Heart left ventricle (tissue), 16 donors: ENCODE measurements around the gene ARID2. TPM values are rescaled to one million over a fixed set of nuclear protein-coding genes. Genes with fewer than 3 reads are reported as not detected.

Experiments used
- ATAC-seq, 4 donors: fragments of 200-7000 bp; cut with Tn5 transposase; one replicate each; pipeline ENCODE4 v1.9.1; 2020 to 2022; ENCODE audit warnings: moderate library complexity in 4 of 4, mild to moderate bottlenecking in 3 of 4, moderate number of reproducible peaks in 1 of 4
- DNase-seq, 5 donors: peaks; one replicate each; pipeline ENCODE4 v3.0.0-alpha.2; 2020
- H3K27ac ChIP-seq, 12 donors: fragments of 200-600 bp; sonication (generic) in 4 of 12; one replicate each; pipeline versions ENCODE4 v1.5.0 to v1.8.0; 2016 to 2022; ENCODE audit warnings: mild to moderate bottlenecking in 2 of 12
- H3K27me3 ChIP-seq, 9 donors: fragments of 200-600 bp; sonication (generic) in 2 of 9; one replicate each; pipeline versions ENCODE4 v1.5.1 to v1.8.0; 2016 to 2022; ENCODE audit warnings: mild to moderate bottlenecking in 3 of 9
- H3K36me3 ChIP-seq, 9 donors: fragments of 200-600 bp; sonication (generic) in 2 of 9; one replicate each; pipeline versions ENCODE4 v1.5.0 to v1.8.0; 2018 to 2022; ENCODE audit warnings: mild to moderate bottlenecking in 2 of 9
- H3K4me1 ChIP-seq, 12 donors: fragments of 200-600 bp; sonication (generic) in 4 of 12; one replicate each; pipeline versions ENCODE4 v1.5.0 to v1.8.0; 2016 to 2022; ENCODE audit warnings: mild to moderate bottlenecking in 3 of 12
- H3K4me3 ChIP-seq, 12 donors: fragments of 200-600 bp; sonication (generic) in 4 of 12; one replicate each; pipeline versions ENCODE4 v1.5.0 to v1.8.0; 2017 to 2022; ENCODE audit warnings: mild to moderate bottlenecking in 9 of 12, moderate library complexity in 4 of 12
- H3K9me3 ChIP-seq, 12 donors: fragments of 200-600 bp; sonication (generic) in 4 of 12; one replicate each; pipeline versions ENCODE4 v1.5.0 to v1.8.0; 2016 to 2022; ENCODE audit warnings: mild to moderate bottlenecking in 1 of 12
- POLR2A ChIP-seq, 2 donors: fragments of 450-650 bp; IDR thresholded peaks; one replicate each; pipeline ENCODE4 v1.6.1; 2017; ENCODE audit warnings: antibody characterized with exemption in 2 of 2, mild to moderate bottlenecking in 2 of 2, moderate library complexity in 2 of 2
- WGBS, 4 donors: extraction: QIAGEN DNeasy Blood & Tissue Kit in 2 of 4; methylation state at CpG; one replicate each; pipeline versions ENCODE4 v1.1.5 to v1.1.7; 2013 to 2018; 5-methylcytosine and 5-hydroxymethylcytosine counted together
- intact Hi-C, 10 donors: fragments of 100-400 bp; cut with DNase I; formaldehyde crosslinking; loops; one replicate each; pipeline versions ENCODE4 v1.11.1 to v1.14.2; 2022
- polyA plus RNA-seq, 2 donors: library from polyadenylated mRNA; stranded (reverse); fragments of 200-250 nt; gene quantifications; one replicate each; pipeline ENCODE4 v1.2.3, GENCODE V29; 2013
- total RNA-seq, 9 donors: library from RNA; depleted of rRNA in 2 of 9; stranded (reverse); fragments of >200 nt in 2 of 9; fragmentation: NEBNext Ultra II Directional in 3 of 9; extraction: Animal tissue kit (Norgen Biotek cat#: 25700) in 3 of 9; gene quantifications; one replicate each; pipeline versions ENCODE4 v1.1.0 to v1.2.4, GENCODE V29; 2016 to 2023
- TF ChIP-seq, protein P1 (sequence below), 12 donors: fragments of 200-600 bp; sonication (generic) in 4 of 12; IDR thresholded peaks; one replicate each; pipeline versions ENCODE4 v1.5.0 to v1.8.0; 2018 to 2022; ENCODE audit warnings: antibody characterized with exemption in 12 of 12, mild to moderate bottlenecking in 5 of 12
- donor health status: ischemic (EF 13 %, LVEDD 7.1; RV severe dilation, severe dysfunction).
- donor health status: healthy with polysubstance abuse.
- donor health status: DM: no; HTN: yes; CAD: no.
- donor health status: DM: no; HTN: no; CAD: no.
- donor health status: ischemic (EF 25% LVEDD 6.9; RV normal size, moderate dysfunction).
- donor health status: ischemic (EF 25% LVEDD 5.7; RV mildly dilated, moderate dysfunction).
- donor health status: healthy.
- donor health status: DM: yes; HTN: yes; CAD: no.
- donor health status: ischemic (EF 35%, LVEDD 5.7; RV mildly dilated, moderate dysfunction).
- donor health status: nonischemic (EF 11% LVEDD 7.7; RV severe dilation, severe dysfunction).
- donor health status: DM: yes; HTN: yes; CAD: no.
- donor health status: PGD.
- donor health status: ischemic (EF 29% LVEDD 5.4; RV normal size, mild dysfunction).
- donor health status: nonischemic (EF 23%, LVEDD 6.1; RV moderate dilation, normal function).

The ARID2 gene
- total and polyA plus RNA-seq, 11 donors, result 5.6 to 22.6 (median 18.4) TPM

GRCh38 chr12:45695035-45695434 is 34.5 kb upstream of the ARID2 start:
- intact Hi-C loops, result no loop called here

GRCh38 chr12:45695606-45696005 is 33.9 kb upstream of the ARID2 start:
- intact Hi-C loops, result no loop called here
- no peak for ATAC-seq

More at GRCh38 chr12:45695035-45695434, 34.5 kb upstream of the ARID2 start:
- no peak overlapping the region for H3K4me3 ChIP-seq
- no peaks in the 10 kb centered on the region for H3K36me3 ChIP-seq
- no peak for DNase-seq
- 70 to 89% (median 81%) methylated on average over 2 of the region's 2 CpGs for WGBS, 4 donors
- no peak overlapping the region for H3K27ac ChIP-seq
- H3K9me3 ChIP-seq, result peaks cover 0 to 12% (median 0%) of the 10 kb centered on the region in 12 donors
- TF ChIP-seq POLR2A (IDR thresholded peaks at IDR 0.05), result no peak
- TF ChIP-seq, protein P1, sequence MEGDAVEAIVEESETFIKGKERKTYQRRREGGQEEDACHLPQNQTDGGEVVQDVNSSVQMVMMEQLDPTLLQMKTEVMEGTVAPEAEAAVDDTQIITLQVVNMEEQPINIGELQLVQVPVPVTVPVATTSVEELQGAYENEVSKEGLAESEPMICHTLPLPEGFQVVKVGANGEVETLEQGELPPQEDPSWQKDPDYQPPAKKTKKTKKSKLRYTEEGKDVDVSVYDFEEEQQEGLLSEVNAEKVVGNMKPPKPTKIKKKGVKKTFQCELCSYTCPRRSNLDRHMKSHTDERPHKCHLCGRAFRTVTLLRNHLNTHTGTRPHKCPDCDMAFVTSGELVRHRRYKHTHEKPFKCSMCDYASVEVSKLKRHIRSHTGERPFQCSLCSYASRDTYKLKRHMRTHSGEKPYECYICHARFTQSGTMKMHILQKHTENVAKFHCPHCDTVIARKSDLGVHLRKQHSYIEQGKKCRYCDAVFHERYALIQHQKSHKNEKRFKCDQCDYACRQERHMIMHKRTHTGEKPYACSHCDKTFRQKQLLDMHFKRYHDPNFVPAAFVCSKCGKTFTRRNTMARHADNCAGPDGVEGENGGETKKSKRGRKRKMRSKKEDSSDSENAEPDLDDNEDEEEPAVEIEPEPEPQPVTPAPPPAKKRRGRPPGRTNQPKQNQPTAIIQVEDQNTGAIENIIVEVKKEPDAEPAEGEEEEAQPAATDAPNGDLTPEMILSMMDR (IDR thresholded peaks at IDR 0.05), result no peak
- no peaks in the 10 kb centered on the region for H3K27me3 ChIP-seq
- H3K4me1 ChIP-seq, result peaks cover 0 to 10% (median 0%) of the 10 kb centered on the region in 12 donors
- no peak for ATAC-seq

DNA sequence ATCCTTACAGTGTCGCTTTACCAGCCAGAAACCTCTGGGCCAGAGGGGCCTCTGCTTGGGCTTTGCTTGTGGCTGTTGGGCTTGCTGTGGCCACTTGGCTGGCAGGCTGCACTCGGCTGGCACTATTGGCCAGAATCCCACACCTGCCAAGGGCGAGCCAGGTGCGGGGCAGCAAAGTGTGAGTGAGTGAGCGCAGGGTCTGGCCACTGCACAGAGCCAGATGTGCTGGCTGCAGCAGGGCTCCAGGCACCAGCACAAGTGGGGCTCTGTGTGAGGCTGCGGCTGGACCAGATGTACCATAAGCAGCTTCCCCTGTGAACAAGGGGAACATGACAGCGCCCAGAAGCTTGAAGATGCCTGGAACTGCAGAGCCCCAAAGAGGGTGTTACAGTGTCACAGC is 33.5 kb upstream of the ARID2 start:
- 94 to 98% (median 96%) methylated on average over 7 of the region's 7 CpGs for WGBS, 4 donors
- peak in 1 of 5 donors; percentile 56 for DNase-seq
- TF ChIP-seq POLR2A (IDR thresholded peaks at IDR 0.05), result no peak
- TF ChIP-seq, protein P1 (IDR thresholded peaks at IDR 0.05), result no peak

More at GRCh38 chr12:45695606-45696005, 33.9 kb upstream of the ARID2 start:
- no peak for TF ChIP-seq POLR2A (IDR thresholded peaks at IDR 0.05)
- TF ChIP-seq, protein P1 (IDR thresholded peaks at IDR 0.05), result no peak
- Histone ChIP-seq H3K4me3 (no peak overlapping the region), H3K27ac (no peak overlapping the region), H3K27me3 (no peaks in the 10 kb centered on the region), H3K4me1 (peaks cover 0 to 10% (median 0%) of the 10 kb centered on the region in 12 donors), H3K36me3 (no peaks in the 10 kb centered on the region), H3K9me3 (peaks cover 0 to 13% (median 0%) of the 10 kb centered on the region in 12 donors)
- no peak for DNase-seq

GRCh38 chr12:45697371-45697770 is 32.1 kb upstream of the ARID2 start:
- Histone ChIP-seq H3K4me1 (peaks cover 0 to 8% (median 0%) of the 10 kb centered on the region in 12 donors), H3K36me3 (no peaks in the 10 kb centered on the region), H3K9me3 (peaks cover 0 to 23% (median 7%) of the 10 kb centered on the region in 12 donors), H3K4me3 (no peak overlapping the region), H3K27me3 (no peaks in the 10 kb centered on the region), H3K27ac (no peak overlapping the region)
- 56 to 94% (median 69%) methylated on average over 4 to 6 of the region's 6 CpGs for WGBS, 4 donors
- DNase-seq, result no peak
- TF ChIP-seq, protein P1 (IDR thresholded peaks at IDR 0.05), result no peak
- no peak for TF ChIP-seq POLR2A (IDR thresholded peaks at IDR 0.05)
- peak in 1 of 4 donors; percentile 18 for ATAC-seq
- intact Hi-C loops, result no loop called here

More for the DNA sequence above, 33.5 kb upstream of the ARID2 start:
- peaks cover 0 to 16% (median under 1%) of the 10 kb centered on the region in 12 donors for H3K9me3 ChIP-seq
- H3K27me3 ChIP-seq, result no peaks in the 10 kb centered on the region
- intact Hi-C loops, result no loop called here
- peaks cover 0 to 10% (median 0%) of the 10 kb centered on the region in 12 donors for H3K4me1 ChIP-seq
- H3K27ac ChIP-seq, result no peak overlapping the region
- no peak for ATAC-seq
- H3K36me3 ChIP-seq, result no peaks in the 10 kb centered on the region
- H3K4me3 ChIP-seq, result no peak overlapping the region
